HL-60 (cell line): ENCODE data around the gene ARL4A.
"Not testable (repeated sequence)": the region's sequence is repeated elsewhere in the genome, so short reads cannot be mapped to it uniquely, and the experiment has no call there.

Source experiments
- DNase-seq, 2 experiments: peaks; one replicate each; pipeline ENCODE4 v3.0.0-alpha.2; 2010 to 2020; ENCODE audit warnings: low read depth in 1 of 2, low spot score in 1 of 2
- H3K27ac ChIP-seq: fragments of 250-450 bp; sonication (Bioruptor Pico); replicated peaks from 2 replicates; pipeline ENCODE4 v1.5.1; 2020; ENCODE audit warnings: mild to moderate bottlenecking, moderate library complexity
- H3K27me3 ChIP-seq: fragments of 250-450 bp; sonication (Bioruptor Pico); 2 replicates; pipeline ENCODE4 v1.5.1; 2021; ENCODE audit warnings: mild to moderate bottlenecking, moderate library complexity; ENCODE audit not compliant: insufficient read depth, poor library complexity, severe bottlenecking
- H3K4me3 ChIP-seq: replicated peaks from 2 replicates; pipeline ENCODE4 v1.5.1; 2011; ENCODE audit warnings: mild to moderate bottlenecking, control low read depth, low read length; ENCODE audit not compliant: insufficient read depth
- CTCF ChIP-seq: IDR thresholded peaks from one replicate; pipeline ENCODE4 v1.5.1; 2011; ENCODE audit warnings: low read length, control low read depth, inconsistent platforms; ENCODE audit not compliant: insufficient read depth
- GABPA ChIP-seq: IDR thresholded peaks from 2 replicates; pipeline ENCODE4 v1.6.1; 2012; ENCODE audit warnings: low read depth
- POLR2AphosphoS5 ChIP-seq: IDR thresholded peaks from 2 replicates; pipeline ENCODE4 v1.6.1; 2012; ENCODE audit warnings: low read depth
- REST ChIP-seq: IDR thresholded peaks from 2 replicates; pipeline ENCODE4 v1.6.1; 2012; ENCODE audit warnings: low read depth; ENCODE audit not compliant: insufficient replicate concordance
- SPI1 ChIP-seq: IDR thresholded peaks from 2 replicates; pipeline ENCODE4 v1.6.1; 2012; ENCODE audit warnings: low read depth, mild to moderate bottlenecking, borderline replicate concordance

ARL4A gene

DNA sequence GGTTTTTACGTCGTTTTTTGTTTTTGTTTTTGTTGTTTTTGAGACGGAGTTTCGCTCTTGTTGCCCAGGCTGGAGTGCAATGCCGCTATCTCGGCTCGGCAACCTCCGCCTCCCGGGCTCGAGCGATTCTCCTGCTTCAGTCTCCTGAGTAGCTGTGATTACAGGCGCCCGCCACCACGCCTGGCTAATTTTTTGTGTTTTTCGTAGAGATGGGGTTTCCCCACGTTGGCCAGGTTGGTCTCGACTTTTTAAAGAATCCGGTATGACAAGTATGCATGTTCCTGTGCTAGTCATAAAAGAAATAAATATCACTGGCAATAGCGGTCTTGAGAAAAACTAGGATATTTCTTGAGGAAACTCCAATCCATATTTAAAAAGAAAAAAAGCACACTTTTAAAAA, 2.7 kb upstream of the ARL4A start:
- Histone ChIP-seq H3K4me3 (no peak overlapping the region), H3K27ac (no peak overlapping the region), H3K27me3 (no peaks in the 10 kb centered on the region)
- DNase-seq = no peak
- TF ChIP-seq POLR2AphosphoS5 (no peak), REST (no peak), CTCF (no peak), GABPA (no peak), SPI1 (no peak)

- Histone ChIP-seq H3K4me3 (no peak overlapping the region), H3K27ac (no peak overlapping the region; the same call in 1 of the 2 replicates), H3K27me3 (no peaks in the 10 kb centered on the region)
- DNase-seq = peak in 1 of 2 experiments; percentile 35
- TF ChIP-seq POLR2AphosphoS5 (no peak), SPI1 (peak; percentile 60; the same call in 1 of the 2 replicates), CTCF (peak; percentile 3), GABPA (no peak)
Measured at GRCh38 chr7:12685550-12685949, 1.9 kb upstream of the ARL4A start.

DNA sequence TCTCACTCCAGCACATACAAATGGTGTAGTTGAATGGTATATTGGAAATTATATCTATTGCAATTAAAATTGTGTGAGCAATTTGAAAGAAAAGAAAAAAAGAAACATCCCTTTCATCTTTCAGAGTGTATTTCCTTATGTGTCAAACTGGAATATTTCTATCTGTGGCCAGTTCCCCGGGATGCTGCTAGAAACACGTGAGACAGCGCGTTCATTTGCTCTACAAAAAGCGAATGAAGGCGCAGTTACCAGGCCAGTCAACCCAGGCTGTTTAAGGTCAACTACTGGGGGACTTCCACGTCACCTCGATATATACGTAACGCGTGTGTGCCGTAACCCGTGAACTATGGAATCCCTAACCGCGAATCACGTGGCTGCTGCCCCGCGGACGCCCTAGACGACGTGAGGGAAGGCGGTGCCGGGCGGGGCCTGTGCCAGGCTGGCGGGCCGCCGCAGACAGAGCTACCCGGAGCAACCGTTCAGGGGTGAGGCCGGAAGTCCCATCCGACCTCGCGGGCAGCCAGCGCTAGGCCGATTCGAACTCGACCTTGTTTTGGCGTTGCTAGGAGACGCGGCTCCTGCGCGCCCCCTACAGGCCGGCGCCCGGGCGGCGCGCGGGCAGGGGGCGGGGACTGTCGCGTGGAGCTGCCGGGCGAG, 1.1 kb upstream of the ARL4A start:
- H3K27ac ChIP-seq = peak overlapping the region; percentile 97
- peak; percentile 89 to 96 for DNase-seq
- no peaks in the 10 kb centered on the region for H3K27me3 ChIP-seq
- peak; percentile 83 for TF ChIP-seq CTCF
- TF ChIP-seq POLR2AphosphoS5 = 0 out of 2 replicates have a peak, but pooled peaks have one; percentile 10
- TF ChIP-seq GABPA = no peak
- H3K4me3 ChIP-seq = peak overlapping the region; percentile 88

GRCh38 chr7:12687718-12688171, 312 bp downstream of the ARL4A start:
- Histone ChIP-seq H3K27me3 (no peaks in the 10 kb centered on the region), H3K4me3 (peak overlapping the region; percentile 88), H3K27ac (peak overlapping the region; percentile 97)
- DNase-seq = no peak
- no peak for TF ChIP-seq REST
- no peak for TF ChIP-seq GABPA
- no peak for TF ChIP-seq SPI1
- no peak for TF ChIP-seq POLR2AphosphoS5
- TF ChIP-seq CTCF = no peak

DNA sequence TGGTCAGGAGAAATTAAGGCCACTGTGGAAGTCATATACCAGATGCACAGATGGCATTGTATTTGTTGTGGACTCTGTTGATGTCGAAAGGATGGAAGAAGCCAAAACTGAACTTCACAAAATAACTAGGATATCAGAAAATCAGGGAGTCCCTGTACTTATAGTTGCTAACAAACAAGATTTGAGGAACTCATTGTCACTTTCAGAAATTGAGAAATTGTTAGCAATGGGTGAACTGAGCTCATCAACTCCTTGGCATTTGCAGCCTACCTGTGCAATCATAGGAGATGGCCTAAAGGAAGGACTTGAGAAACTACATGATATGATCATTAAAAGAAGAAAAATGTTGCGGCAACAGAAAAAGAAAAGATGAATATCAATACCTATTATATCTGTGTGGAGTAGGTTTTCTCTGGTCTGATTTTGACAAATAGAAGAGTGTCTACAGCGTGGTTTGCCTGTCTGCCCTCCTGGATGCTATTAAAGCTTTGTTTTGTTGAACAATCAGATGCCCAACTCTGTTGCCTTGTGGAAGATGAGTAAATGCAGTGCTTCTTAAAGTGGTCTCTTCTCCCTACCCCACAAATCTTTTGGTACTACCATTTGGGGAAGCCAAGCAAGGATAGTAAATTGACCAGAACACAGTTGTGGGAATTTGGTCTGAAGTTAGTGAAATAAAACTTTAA, 1.2 kb downstream of the ARL4A start:
- not testable (repeated sequence) for H3K4me3 ChIP-seq, H3K27me3 ChIP-seq, DNase-seq, H3K27ac ChIP-seq
